GM12874 (cell line): ENCODE data around the gene TMUB1.

Experiments
- CTCF ChIP-seq: IDR thresholded peaks from 2 replicates; pipeline ENCODE4 v1.5.1; 2011; ENCODE audit warnings: low read depth, mild to moderate bottlenecking, control low read depth, low read length, moderate library complexity; ENCODE audit not compliant: insufficient read depth

The TMUB1 gene

DNA sequence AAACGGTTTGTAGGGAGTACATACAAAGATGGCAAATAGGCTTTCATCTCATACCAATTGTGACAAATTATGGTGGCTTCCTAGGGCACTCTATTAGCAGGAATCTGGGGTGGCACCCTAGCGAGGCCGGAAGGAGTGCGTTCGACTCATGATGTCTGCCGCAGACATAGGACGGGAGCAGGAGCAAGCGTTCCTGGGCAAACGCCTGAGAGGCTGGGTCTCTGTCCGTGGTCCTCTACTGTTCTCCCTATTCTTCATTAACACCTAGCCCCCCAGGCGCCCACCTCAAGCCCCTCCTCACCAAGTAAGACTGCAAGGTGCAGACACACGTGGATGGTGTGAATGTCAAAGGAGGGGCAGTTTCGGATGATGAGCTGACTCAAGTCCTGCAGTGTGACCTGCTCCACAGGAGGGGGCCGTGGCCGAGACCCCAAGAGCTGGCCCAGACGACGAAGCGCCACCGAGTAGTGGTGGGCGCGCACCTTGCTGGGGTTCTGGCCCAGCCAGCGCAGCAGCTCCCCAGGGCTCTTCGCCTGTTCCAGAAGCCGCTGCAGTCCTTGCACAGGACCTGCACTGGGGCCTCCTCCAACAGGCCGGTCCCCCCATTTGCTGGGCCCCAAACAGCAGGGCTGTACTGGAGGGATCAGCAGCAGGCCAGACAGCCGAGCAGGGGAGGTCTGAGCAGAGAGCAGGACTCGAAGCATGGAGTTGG is 3.9 kb downstream of the TMUB1 start:
- TF ChIP-seq CTCF = no peak

DNA sequence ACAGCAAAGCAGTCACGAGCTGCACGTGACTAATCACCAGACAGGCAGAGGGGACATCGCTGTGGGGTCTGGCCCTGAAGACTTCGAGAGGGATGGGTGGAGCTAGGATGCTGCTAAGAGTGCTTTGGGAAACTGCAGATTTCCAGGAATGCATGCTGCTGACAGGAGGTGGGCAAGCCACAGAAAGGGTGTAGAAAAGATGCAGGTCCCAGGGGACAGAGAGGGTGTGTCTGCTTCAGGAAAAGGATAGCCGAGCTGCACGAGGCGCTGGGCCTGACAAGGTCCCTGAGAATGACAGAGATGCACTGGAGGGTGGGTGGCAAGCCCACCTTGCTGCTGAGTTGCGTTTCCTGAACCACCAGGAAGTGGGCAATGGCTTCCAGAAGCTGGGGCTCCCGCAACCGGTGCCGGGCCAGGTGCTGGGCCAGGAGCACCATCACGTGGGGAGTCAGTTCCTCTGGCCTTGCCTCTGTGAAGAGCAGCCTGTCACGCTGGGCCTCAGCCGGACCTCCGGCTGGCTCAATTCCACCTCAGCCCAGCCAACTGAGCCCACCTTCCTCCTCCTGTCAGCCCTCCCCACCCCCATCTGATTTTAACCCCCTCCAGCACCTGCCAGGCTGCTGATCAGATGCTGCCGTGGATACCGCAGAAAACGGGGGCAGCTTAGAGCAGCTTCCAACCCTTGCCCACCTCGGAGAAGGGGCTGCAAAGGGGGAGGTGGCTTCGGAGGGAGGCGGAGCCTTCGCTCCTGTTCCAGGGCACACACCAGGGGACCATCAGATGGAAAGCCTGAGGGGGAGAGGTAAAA is 4.9 kb downstream of the TMUB1 start:
- TF ChIP-seq CTCF = no peak

GRCh38 chr7:151077705-151078232 is 5.5 kb downstream of the TMUB1 start:
- no peak for TF ChIP-seq CTCF

GRCh38 chr7:151076863-151077704 is 6.2 kb downstream of the TMUB1 start:
- peak; percentile 42 for TF ChIP-seq CTCF

GRCh38 chr7:151075978-151076426 is 7.3 kb downstream of the TMUB1 start:
- no peak for TF ChIP-seq CTCF

DNA sequence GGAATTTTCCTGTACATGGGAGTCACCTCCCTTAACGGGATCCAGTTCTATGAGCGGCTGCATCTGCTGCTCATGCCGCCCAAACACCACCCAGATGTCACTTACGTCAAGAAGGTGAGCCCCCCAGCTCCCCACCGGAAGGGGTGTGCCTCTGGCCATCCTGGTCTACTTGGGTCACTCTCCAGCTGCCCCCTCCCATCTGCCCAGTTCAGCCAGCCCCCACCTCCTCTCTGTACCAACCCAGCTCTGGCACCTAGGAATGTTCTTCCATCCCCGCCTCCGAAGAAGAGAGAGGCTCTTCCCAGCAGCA is 7.7 kb downstream of the TMUB1 start:
- TF ChIP-seq CTCF = no peak
